ENCODE results near the gene TTC39A.

DNA sequence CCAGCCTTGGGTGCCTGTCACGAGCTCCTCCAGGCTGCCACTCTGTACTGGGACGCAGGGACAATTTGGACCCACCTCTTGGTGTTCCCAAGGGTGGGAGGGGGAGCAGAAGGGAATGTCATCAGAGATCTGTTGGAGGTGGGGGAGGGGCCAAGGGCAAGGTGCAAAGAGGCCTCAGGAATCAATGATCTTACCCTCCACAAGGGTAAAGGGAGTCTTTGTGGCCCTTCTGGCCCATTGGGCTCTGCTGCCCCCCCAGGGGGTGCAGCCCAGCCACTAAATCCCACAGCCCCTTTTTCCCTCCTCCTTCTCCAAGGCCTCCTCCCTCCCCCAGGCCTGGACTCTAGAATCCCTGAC is 8.5 kb downstream of the TTC39A start:
- no peak for TF ChIP-seq CTCF (IDR thresholded peaks at IDR 0.05)
- no peak for TF ChIP-seq POLR2A (IDR thresholded peaks at IDR 0.05)
- TF ChIP-seq POLR2AphosphoS5 (IDR thresholded peaks at IDR 0.05), result no peak
- TF ChIP-seq EP300 (IDR thresholded peaks at IDR 0.05), result no peak

Measured in gastroesophageal sphincter (tissue), 3 donors.